GM23338 (cell line): ENCODE data around the gene LPP.

Experiments
- CREB1 ChIP-seq: fragments of 250-450 bp; sonication (Bioruptor Pico); IDR thresholded peaks from 2 replicates; pipeline ENCODE4 v1.5.0; 2020; ENCODE audit warnings: low read depth, mild to moderate bottlenecking, moderate library complexity
- ETS1 ChIP-seq: IDR thresholded peaks from 2 replicates; pipeline ENCODE4 v1.6.1; 2016; ENCODE audit warnings: antibody characterized with exemption
- EZH2 ChIP-seq: fragments of 200-600 bp; sonication (generic); IDR thresholded peaks from one replicate; pipeline ENCODE4 v1.8.0; 2017; ENCODE audit warnings: antibody characterized with exemption, mild to moderate bottlenecking, low read depth; ENCODE audit not compliant: unreplicated experiment
- EZH2phosphoT487 ChIP-seq: fragments of 200-600 bp; sonication (generic); IDR thresholded peaks from one replicate; pipeline ENCODE4 v1.8.1; 2018; ENCODE audit warnings: antibody characterized with exemption; ENCODE audit not compliant: unreplicated experiment
- JUNB ChIP-seq: IDR thresholded peaks from one replicate; pipeline ENCODE4 v1.6.1; 2016; ENCODE audit warnings: antibody characterized with exemption; ENCODE audit not compliant: unreplicated experiment
- NANOG ChIP-seq: IDR thresholded peaks from 2 replicates; pipeline ENCODE4 v1.6.1; 2016; ENCODE audit warnings: antibody characterized with exemption, borderline replicate concordance
- POLR2AphosphoS5 ChIP-seq: IDR thresholded peaks from 2 replicates; pipeline ENCODE4 v1.6.1; 2016; ENCODE audit warnings: antibody characterized with exemption, low read depth
- ZNF114 ChIP-seq: fragments of 250-450 bp; sonication (Bioruptor Pico); IDR thresholded peaks from 2 replicates; pipeline ENCODE4 v1.5.0; 2020; ENCODE audit warnings: mild to moderate bottlenecking, moderate library complexity
- ZNF331 ChIP-seq: fragments of 250-450 bp; sonication (Bioruptor Pico); IDR thresholded peaks from 2 replicates; pipeline ENCODE4 v1.5.0; 2020; ENCODE audit warnings: low read depth, mild to moderate bottlenecking, moderate library complexity
- TF ChIP-seq, protein P1 (sequence below), 2 experiments: fragments of 200-600 bp in 1 of 2; sonication (generic) in 1 of 2; conservative IDR thresholded peaks; 2 replicates each; pipeline versions ENCODE4 v1.5.1 to v1.6.1; 2016 to 2017; ENCODE audit warnings: antibody characterized with exemption in 2 of 2, low read depth in 2 of 2, mild to moderate bottlenecking in 2 of 2, moderate library complexity in 1 of 2
- TF ChIP-seq, protein P2 (sequence below): IDR thresholded peaks from one replicate; pipeline ENCODE4 v1.6.1; 2018; ENCODE audit warnings: antibody characterized with exemption; ENCODE audit not compliant: unreplicated experiment

GRCh38 chr3:188253123-188253793, 99.3 kb downstream of the LPP start:
- TF ChIP-seq, protein P1, sequence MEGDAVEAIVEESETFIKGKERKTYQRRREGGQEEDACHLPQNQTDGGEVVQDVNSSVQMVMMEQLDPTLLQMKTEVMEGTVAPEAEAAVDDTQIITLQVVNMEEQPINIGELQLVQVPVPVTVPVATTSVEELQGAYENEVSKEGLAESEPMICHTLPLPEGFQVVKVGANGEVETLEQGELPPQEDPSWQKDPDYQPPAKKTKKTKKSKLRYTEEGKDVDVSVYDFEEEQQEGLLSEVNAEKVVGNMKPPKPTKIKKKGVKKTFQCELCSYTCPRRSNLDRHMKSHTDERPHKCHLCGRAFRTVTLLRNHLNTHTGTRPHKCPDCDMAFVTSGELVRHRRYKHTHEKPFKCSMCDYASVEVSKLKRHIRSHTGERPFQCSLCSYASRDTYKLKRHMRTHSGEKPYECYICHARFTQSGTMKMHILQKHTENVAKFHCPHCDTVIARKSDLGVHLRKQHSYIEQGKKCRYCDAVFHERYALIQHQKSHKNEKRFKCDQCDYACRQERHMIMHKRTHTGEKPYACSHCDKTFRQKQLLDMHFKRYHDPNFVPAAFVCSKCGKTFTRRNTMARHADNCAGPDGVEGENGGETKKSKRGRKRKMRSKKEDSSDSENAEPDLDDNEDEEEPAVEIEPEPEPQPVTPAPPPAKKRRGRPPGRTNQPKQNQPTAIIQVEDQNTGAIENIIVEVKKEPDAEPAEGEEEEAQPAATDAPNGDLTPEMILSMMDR (conservative IDR thresholded peaks at IDR 0.05; ENCODE audit: low read depth in 2 of 2): no peak
- no peak for TF ChIP-seq EZH2
- TF ChIP-seq CREB1 (CRISPR knock-in tag): no peak
- no peak for TF ChIP-seq ZNF331 (CRISPR knock-in tag)
- TF ChIP-seq JUNB: no peak
- no peak for TF ChIP-seq POLR2AphosphoS5
- no peak for TF ChIP-seq EZH2phosphoT487
- TF ChIP-seq, protein P2, sequence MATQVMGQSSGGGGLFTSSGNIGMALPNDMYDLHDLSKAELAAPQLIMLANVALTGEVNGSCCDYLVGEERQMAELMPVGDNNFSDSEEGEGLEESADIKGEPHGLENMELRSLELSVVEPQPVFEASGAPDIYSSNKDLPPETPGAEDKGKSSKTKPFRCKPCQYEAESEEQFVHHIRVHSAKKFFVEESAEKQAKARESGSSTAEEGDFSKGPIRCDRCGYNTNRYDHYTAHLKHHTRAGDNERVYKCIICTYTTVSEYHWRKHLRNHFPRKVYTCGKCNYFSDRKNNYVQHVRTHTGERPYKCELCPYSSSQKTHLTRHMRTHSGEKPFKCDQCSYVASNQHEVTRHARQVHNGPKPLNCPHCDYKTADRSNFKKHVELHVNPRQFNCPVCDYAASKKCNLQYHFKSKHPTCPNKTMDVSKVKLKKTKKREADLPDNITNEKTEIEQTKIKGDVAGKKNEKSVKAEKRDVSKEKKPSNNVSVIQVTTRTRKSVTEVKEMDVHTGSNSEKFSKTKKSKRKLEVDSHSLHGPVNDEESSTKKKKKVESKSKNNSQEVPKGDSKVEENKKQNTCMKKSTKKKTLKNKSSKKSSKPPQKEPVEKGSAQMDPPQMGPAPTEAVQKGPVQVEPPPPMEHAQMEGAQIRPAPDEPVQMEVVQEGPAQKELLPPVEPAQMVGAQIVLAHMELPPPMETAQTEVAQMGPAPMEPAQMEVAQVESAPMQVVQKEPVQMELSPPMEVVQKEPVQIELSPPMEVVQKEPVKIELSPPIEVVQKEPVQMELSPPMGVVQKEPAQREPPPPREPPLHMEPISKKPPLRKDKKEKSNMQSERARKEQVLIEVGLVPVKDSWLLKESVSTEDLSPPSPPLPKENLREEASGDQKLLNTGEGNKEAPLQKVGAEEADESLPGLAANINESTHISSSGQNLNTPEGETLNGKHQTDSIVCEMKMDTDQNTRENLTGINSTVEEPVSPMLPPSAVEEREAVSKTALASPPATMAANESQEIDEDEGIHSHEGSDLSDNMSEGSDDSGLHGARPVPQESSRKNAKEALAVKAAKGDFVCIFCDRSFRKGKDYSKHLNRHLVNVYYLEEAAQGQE: no peak
- no peak for TF ChIP-seq ZNF114 (CRISPR knock-in tag)
- no peak for TF ChIP-seq NANOG
- TF ChIP-seq ETS1: no peak
